ENCODE results near the gene MTHFSD.
"Not testable (repeated sequence)": the region's sequence is repeated elsewhere in the genome, so short reads cannot be mapped to it uniquely, and the experiment has no call there.

Gene MTHFSD, protein sequence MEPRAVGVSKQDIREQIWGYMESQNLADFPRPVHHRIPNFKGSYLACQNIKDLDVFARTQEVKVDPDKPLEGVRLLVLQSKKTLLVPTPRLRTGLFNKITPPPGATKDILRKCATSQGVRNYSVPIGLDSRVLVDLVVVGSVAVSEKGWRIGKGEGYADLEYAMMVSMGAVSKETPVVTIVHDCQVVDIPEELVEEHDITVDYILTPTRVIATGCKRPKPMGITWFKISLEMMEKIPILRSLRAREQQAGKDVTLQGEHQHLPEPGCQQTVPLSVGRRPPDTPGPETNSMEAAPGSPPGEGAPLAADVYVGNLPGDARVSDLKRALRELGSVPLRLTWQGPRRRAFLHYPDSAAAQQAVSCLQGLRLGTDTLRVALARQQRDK

DNA sequence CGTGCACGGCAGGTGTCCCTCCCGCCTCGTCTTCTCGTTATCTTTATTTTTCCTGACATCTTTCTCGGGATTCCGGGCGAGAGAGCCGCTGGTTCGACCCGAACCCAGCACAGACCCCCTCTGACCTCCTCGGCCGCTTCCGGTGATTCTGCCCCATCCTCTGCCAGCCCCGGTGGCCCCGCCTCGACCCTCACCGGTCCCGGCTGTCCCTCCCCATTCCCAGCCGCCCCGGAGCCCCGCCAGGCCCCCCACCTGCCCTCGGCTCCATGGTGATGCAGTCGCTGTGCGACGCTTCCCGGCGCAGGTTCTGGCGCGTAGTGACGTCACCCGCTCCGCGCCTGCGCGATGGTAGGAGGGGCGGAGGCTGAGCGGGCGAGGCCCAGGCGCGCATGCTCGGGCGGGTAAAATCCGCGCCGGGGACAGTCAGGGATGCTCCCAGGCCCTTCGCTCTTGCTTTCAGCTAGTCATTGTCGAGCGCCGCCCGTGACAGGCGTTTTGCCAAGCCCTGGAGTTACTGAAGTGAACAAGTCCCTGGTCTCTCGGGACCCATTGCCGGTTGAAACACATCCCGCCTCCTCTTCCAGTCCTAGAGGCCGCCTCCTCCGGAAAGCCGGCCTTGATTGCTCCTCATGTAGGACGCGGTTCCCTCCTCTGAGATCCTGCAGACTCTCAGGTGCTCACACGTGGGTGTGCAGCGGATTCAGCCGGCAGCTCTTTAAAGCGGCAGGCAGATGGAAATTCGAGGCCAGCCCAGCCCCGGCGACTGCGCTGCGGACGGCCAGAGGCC lies at the start of gene MTHFSD:
Gene MTHFSD, minus strand, starts transcription at position 319 of the 787 bp plus-strand sequence. Its CDS starts 51 bp downstream, at position 268.
- peak; percentile 93 for DNase-seq

DNA sequence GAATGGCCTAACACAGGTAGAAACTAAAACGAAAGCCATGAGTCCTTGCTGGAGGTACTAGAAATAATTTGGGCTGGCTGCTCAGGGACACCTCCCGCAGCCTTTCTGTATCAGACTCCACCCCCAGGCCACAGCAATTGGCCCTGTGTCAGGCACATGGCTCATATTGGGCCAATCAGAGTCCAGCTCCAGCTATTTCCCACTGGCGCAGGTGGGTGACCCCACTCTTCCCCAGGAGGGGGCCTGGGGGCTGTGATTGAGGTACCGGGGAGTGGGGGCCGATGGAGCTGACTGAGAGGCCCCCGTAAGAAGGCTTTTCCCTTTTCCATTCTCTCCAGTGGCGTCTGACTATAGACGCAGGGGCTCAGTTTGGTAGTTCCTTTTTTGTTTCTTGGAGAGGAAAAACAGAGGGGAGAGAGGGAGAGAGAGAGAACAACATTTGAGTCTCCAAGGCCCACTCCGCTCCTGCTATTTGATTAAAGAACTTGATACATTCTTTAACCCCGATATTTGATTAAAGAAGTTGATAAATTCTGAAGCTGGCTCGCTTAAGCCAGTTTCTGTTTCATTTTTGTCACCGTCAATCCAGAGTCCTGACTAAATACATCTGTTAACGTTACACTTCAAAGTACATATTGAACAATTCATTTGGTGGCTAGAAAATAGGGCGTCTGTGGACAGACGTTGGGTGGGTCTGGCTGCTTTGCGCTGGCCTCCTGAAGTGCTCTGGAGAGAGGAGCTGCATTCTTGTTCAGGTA lies 49.6 kb upstream of the MTHFSD start:
- DNase-seq, result peak; percentile 47

DNA sequence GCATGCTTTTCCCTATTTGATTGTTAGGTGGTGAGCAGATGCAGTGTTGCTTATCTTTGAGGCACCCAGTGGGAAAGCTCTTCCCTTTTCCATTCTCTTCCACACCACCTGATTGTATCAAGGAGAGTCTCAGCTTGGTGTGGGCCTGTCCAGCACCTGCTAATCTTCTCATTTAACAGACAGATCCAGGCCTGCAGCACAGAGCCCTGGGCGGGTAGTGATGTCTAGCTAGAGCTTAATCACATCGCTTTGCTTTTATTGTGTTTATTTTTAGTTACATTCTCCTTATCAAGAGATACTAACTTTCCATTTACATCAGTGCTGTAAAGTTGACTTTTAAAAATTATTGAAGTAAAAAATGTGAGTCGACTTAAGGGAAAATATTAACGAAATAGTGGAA lies 47.5 kb upstream of the MTHFSD start:
- no peak for DNase-seq

DNA sequence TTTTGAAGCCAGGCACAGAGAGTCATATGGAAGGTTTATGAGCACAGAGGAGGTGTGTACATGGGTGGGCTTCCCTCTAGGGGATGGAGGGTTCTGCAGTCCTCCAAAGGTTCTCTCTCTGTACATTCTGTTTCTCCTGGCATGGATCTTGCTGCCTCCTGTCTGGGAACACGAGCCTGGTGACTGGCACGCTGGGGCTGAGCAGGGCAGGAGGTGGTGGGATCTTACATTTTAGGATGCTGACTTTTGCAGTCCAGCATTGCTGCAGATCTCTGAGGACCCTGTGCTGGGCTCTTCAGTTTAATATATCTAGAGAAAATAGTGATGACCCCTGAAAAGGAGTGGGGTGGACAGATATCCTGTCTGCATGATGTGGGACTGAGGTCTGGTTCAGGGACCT lies 46.3 kb upstream of the MTHFSD start:
- DNase-seq, result no peak

DNA sequence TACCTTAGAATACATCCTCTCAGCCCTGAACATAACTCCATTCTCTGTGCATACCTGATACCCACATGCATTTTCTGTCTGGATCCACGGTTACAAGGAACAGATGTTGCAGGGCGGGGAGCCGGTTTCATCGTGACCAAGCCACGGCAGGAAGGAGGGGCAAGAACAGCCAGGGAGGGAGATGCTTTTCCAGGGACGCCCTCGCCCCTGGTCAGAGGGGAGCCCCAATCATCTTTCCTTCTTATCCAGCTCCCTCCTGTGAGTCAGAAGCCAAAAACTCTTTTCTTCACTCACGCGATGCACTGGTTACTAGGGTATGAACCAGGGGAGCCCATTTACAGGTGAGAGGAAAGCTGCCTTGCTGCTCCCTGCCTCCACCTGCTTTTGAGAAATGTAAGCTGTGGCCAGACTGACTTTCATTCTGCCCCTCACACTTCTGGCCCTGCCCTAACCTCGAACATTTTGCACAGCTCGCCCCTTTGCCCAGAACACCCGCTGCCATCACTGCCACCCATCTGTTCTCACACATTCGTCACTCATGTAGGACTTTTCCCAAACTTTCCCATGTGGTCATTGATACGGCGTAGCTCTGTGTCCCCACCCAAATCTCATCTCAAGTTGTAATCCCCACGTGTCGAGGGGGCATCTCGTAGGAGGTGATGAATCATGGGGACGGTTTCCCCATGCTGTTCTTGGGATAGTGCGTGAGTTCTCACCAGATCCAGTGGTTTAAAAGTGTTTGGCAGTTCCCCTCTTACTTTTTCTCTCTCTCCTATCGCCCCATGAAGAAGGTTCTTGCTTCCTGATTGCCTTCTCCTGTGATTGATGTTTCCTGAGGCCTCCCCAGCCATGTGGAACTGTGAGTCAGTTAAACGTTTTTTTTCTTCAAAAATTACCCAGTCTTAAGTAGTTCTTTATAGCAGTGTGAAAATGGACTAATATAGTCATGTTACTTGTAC lies 43.9 kb upstream of the MTHFSD start:
- DNase-seq, result no peak

DNA sequence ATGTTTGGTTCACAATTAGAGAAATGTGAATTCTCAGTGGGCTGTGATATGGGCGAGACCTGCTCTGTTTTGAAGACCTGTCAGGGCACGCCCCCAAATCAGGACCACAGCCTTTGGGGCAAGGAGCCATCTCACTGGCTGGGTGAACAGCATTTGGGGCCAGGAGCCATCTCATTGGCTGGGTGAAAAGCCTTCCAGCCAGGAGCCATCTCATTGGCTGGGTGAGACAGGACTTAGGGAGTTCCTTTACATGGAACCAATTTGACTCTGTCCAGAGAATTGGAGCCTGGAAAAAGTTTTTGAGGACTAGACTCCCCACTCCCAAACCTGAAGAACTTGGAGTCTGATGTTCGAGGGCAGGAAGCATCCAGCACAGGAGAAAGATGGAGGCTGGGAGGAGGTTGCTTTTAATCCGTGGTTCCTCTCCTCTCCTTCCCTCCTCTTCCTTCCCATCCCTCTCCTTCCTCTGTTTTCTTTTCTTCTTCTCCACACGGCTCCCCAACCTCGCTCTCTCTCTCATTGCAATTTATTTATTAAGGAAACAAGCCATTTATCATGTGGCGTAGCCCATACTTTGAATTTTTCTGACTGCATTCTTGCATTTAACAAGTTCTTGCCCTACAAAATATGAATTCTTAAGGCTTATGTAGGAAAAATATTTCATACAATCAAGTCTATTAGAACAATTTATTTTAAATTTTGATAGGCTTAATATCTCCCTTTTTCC lies 43.0 kb upstream of the MTHFSD start:
- DNase-seq, result no peak

DNA sequence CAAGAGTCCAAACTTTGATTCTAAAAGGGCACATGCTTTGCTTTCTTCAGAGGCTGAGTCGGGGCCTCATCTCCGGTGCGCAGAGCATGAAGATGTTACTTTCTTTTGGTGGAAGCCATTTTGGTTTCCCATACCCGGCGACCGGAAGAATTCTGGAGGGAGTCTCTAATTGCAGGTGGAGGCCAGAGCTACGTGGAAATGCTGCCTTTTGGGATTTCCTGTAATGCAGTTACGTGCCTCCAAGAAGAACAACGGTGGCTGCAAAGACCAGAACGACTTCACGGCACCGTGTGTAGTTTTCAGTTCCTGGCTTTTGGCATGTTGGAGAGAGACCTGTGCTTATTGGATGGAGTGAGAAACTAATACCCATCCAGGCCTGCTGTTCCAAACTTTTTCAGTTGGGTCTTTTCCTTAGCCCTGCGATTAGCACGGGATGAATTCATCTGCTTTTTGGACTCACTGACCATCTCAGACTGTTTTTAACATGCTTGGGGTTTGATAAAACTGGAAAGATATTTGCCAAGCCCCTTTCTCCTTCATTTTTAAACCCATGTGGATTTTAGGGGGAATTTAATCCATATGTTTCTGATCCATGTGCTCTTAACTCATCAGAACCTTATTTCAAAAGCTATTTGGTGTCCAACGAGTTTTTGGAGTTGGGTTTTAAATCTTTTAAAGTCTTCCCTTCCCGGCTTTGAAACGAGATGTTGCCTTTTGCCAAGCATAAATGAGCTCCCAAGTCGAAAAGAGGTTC lies 42.3 kb upstream of the MTHFSD start:
- no peak for DNase-seq

DNA sequence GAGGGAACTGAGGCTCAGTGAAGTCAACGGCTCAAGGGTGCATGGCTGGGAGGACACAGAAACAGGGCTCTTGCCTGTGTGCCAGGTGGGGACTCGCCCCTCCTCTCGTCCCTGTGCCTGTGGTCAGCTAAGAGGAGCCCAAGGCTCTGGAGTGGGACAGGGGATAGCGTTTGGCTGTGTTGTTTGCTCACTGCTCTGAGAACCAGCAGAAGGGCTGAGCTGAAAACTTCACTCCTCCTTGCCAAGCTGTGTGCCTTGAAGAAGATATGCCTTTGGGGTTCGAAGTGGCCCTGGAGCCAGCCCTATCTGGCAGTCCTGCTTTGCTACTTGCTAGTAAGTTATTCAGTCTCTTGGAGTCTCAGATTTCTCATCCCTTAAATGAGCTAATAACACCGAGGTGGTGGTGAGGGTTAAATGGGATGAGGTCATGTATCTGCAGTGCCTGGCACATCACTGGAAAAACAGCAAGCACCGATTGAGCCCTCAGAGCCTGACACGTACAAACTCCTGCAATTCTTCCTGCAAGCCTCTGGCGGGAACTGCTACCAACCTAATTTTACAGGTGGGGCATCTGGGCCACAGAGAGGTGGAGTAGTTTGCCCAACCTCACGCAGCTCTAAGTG lies 41.1 kb upstream of the MTHFSD start:
- DNase-seq, result no peak

DNA sequence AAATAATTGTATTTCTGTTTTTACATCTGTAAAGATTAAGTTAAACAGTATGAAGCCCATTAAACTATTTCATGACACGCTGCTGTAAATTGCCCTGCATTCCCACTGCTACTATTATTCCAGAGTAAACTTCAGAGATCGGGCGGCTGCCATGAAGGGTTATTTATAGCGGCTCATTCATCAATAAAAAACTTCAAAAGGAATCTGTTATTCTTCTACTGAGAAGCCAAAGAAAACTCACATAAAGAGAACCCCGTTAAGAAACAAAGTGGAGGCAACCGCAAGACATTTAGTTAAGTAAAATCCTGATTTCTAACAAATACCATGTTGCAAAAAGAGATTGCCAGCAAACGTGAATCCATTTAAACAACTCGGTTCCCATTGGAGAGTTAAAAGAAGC lies 39.7 kb upstream of the MTHFSD start:
- no peak for DNase-seq

DNA sequence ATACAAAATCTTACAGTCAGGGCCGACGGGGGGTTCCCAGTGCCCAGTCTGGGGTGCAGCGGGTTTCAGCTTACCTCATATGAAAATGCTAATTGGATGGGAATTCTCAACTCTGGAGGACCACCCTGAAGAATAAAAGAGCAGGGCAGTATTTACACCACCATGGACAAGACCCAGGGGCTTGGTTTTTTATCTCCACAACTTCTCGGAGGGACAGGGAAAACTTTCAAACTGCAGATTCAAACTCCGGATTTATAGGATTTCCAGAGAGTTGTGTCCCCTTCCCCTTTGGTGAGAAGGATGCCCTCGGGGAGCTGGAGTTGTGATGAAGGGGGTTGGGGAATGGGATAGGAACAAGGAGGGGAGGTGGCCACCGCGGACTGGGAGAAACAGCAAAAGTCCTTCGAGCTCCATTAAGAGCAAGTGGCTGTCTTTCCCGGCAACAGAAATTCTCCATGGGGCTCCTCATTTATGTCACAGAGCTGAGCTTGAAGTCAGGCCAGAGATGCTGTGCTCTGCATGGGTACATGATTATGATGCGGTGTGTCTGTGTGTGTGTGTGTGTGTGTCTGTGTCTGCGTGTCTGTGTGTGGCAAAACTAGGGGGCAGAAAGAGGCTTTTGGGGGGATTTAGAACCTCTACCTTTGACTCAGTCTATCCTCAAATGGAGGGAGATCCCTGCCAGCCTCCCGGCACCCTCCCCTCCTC lies 39.0 kb upstream of the MTHFSD start:
- no peak for DNase-seq

DNA sequence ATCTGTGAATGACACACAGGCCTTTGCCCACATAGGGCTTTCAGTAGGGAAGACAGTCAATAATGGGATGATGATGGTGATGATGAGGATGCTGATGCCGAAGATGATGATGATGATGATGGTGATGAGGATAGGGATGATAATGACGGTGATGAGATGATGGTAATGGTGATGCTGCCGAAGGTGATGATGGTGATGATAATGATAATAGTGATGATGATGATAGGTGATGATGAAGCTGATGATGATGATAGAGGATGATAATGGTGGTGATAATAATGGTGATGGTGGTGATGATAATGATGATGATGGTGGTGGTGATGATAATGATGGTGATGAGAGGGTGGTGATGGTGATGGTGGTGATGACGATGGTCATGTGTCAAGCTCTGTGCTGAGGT lies 36.2 kb upstream of the MTHFSD start:
- no peak for DNase-seq

DNA sequence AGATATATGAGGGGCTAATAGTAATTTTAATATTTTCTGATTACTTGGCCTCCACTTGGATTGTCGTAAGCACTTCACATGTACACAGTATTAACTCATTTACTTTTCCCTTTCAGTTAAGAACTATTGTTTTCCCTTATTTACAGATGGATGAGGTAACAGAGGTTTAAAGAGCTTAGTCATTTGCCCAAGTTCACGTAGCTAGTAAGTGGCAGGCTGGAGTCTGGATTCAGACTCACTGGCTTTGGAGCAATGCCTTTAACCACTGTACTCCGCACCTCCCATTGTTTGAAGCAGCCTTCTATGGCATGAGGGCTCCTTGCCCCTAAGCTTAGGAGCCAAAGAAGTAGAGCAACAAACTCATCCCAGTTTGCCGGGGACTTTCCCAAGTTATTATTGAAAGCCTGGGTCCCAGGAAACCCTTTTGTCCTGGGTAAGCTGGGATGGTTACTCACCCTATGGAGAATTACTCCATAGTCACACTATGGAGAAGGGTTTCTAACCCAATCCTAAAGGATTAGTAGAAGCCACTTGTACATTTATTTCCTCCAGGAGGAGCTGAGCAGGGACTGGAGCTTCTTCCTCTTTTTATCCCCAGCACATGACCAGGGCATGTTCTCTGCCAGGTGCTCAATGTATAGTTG lies 35.6 kb upstream of the MTHFSD start:
- no peak for DNase-seq

DNA sequence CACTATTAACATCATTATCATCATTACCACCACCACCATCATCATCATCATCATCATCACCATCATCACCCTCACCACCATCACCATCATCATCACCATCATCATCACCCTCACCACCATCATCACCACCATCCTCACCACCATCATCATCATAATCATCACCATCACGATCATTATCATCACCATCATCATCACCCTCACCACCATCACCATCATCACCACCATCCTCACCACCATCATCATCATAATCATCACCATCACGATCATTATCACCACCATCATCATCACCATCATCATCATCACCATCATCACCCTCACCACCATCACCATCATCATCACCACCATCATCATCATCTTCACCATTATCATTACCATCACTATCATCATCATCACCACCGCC lies 32.9 kb upstream of the MTHFSD start:
- DNase-seq, result not testable (repeated sequence)

DNA sequence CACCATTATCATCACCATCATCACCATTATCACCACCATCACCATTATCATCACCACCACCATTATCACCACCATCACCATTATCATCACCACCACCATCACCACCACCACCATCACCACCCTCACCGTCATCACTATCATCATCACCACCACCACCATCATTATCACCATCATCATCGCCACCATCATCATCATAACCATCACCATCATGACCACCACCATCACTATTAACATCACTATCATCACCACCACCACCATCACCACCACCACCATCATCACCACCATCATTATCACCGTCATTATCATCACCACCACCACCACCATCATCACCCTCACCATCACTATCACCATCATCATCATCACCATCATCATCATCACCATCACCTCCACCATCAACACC lies 32.5 kb upstream of the MTHFSD start:
- no peak for DNase-seq

DNA sequence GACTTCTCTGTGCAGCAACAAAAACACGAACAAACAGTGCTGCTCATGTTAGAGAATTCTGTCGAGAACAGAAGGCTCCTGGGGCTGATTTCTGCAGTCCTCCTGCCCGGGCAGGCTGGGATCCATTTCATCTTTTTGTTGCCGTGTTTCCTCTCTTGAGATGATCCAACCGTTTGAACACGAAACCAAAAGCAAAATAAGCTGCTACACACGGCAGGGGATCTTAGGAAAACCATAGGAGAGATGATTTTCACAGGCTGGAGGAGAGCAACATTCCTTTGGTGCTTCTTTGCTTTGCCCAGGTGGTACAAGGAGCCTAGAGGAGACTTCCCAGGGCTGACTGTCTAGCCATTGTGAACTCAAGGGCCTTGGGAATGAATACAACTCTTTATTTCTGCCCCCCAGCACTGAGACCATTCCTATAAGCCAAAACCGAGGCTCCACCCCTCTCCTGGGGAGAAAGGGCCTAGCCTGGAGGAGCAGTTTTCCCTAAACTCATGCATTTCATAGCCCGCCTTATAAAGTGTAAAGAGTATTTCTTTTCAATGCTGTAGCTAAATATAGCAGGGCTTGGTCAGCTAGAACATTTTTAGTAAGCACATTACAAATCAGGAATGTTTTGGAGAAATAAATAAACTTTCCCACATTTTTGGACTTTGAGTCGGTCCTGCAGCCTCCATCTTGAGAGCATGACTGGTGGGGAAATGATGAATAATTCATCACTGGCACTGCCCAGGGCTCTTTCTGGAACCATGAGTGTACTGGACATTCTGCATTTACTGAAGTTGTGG lies 31.0 kb upstream of the MTHFSD start:
- DNase-seq, result no peak

DNA sequence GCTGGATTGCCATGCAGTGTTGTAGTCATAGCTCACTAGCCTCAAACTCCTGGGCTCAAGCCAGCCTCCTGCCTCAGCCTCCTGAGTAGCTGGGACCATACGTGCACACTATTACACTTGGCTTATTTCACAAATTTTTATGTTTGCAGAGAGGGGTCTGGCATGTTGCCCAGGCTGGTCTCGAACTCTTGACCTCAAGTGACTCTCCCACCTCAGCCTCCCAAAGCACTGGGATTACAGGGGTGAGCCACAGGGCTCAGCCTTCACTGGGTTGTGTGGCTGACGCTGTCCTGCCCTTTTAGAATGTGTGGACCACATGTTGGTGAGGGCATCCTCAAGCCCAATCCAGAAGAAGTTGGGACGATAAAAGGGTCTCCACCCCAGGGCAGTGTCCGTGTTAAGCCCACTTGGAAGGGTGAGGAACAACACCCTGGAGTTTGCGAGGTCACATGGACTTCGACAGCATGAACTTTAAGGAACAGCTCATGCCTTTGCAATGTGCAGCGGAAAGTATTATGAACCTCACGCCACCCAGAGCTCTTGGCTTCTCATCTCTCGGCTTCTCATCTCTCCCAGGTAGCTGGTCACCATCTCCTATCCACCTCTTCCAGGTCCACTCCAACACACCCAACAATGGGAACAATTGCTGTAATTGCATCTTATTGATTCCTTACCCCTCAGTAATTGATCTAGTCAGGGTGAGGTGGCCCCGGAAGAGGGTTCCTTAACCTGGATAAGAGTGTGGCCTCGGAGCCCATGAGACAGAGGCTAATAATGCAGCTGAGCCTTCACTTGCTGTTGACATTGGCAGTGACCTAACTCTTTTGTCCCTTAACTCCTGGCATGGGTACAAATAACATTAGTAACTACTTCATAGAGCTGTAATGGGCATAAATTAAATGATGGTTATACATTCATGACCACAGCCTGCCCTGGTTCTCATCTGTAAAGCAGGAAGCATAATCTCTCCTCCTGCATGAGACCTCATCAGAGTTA lies 30.0 kb upstream of the MTHFSD start:
- no peak for DNase-seq

DNA sequence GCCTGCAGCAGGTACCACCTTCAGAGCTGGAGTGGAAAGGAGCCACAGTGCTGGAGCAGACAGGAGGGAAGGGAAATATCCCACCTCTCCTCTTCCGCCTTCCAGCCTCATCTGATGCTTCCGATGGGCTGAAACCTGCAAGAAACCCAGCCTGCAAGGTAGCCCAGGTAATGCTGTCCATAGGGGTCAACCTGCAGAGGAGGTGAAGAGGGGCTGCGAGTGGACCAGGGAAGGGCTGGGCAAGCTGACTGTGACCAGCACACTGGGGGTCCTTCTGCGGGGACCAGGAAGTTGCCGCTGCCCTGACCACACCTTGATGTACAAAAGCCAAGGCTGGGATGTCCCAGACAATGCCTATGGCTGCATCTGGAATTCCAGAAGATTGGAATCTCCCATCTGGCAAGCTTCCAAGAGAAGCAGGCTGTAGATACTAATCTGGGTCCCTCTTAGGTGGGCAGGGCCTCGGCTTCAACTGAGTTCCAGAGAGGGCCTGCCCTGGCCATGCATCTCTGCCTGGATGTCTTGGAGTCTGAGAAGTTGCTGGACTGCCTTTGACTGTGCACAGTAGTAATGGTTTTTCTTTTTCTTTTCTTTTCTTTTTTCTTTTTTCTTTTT lies 29.1 kb upstream of the MTHFSD start:
- no peak for DNase-seq

Measured in OCI-M1 (cell line).